Measurements from ENCODE around the gene INSR.
"Not testable (repeated sequence)": the region's sequence is repeated elsewhere in the genome, so short reads cannot be mapped to it uniquely, and the experiment has no call there.

The INSR gene

DNA sequence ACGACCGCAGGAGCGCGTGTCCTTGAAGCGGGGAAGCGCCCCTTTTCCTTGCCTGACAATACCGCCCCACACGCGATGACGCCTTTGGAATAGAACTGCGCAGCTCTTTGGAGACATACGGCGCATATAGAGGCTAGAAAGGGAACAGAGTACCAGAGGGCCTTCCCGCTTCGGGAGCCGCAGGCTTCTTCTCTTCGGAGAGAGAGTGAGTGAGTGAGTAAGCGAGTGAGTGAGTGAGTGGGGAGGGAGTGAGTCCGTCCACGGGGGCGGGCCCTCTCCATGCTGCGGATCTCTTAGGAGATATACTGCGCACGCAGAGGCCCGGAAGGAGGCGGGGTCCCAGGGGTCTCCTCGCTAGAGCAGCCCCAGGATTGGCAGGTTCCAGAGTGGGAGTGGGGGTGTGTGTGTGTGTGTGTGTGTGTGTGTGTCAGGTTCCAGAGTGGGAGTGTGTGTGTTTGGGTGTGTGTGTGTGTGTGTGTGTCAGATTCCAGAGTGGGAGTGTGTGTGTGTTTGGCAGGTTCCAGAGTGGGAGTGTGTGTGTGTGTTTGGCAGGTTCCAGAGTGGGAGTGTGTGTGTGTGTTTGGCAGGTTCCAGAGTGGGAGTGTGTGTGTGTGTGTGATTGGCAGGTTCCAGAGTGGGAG lies 97.0 kb downstream of the INSR start:
- peak; percentile 66 to 80 for DNase-seq (ENCODE audit: low read depth in 1 of 2, low spot score in 1 of 2)

DNA sequence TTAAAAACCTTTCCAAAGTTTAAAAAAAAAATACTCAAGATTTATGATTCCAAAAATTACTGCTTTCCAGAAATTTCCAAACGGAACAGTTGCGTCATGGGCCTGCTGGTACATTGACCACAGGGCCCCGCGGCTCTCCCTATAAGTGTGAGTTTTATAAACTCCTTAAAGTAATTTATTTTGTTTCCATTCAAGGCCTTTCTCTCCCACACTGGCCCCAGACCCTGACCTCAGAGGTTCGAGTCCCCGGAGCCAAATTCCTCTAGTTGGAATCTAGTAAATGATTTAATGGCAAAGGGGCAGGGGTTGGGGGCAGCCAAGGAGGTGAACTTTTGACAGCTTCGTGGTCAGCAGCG lies 97.5 kb downstream of the INSR start:
- DNase-seq (ENCODE audit: low read depth in 1 of 2, low spot score in 1 of 2), result no peak

DNA sequence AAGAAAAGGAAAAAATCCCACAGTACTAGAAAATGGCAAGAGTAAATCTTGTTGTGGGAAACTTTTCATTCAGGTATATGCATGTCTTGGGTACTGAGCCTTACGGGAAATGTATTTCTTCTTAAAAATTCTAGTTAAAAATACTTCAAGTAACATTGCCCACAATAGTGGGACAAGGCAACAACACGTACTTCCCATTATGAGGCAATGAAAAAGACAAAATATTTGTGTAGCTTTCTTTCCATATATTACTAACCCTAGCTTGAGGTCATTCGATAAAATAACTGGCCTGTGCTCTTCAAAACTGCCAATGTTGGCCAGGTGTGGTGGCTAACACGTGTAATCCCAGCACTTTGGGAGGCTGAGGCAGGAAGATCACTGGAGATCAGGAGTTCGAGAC lies 99.2 kb downstream of the INSR start:
- no peak for DNase-seq (ENCODE audit: low read depth in 1 of 2, low spot score in 1 of 2)

DNA sequence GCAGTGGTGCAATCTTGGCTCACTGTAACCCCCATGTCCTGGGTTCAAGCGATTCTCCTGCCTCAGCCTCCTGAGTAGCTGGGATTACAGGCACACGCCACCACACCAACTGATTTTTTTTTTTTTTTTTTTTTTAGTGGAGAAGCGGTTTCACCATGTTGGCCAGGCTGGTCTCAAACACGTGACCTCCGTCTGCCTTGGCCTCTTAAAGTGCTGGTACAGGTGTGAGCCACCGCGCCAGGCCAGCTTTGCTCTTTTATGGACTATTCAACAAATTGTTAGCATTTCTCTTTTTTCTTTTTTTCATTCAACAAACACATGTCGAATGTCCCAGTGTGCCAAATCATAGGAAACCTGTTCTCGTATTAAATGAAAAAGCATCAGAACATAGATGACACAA lies 99.6 kb downstream of the INSR start:
- DNase-seq (ENCODE audit: low read depth in 1 of 2, low spot score in 1 of 2), result no peak

DNA sequence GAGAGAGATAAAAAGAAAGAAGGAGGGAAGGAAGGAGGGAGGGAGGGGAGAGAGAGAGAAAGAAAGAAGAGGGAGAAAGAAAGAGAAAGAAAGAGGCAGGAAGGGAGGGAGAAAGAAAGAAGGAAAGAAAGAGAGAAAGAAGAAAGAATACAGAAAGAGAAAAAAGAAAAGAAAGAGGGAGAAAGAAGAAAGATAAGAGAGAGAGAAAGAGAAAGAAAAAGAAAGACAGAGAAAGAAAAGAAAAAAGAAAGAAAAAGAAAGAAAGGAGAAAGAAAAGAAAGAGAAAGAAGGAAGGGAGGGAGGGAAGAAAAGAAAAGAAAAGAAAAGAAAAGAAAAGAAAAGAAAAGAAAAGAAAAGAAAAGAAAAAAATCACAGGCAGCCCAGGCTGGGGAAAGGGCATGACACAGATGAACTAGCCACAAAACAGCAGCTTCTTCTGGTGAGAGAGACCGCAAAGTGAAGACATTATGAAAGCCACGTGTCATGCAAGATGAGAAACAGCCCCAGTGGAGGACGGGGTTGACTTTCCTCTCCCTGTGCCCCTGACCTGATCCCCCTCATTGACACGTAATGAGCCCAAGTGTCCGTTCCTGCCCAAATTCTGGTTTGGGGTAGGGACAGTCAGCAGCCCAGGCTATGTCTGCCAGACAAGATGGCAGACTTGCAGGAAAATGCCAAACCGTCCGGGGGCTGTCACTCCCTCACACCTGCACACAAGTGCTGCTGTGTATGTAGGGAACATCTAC lies 102.1 kb downstream of the INSR start:
- peak; percentile 6 for DNase-seq (ENCODE audit: low read depth in 1 of 2, low spot score in 1 of 2)

DNA sequence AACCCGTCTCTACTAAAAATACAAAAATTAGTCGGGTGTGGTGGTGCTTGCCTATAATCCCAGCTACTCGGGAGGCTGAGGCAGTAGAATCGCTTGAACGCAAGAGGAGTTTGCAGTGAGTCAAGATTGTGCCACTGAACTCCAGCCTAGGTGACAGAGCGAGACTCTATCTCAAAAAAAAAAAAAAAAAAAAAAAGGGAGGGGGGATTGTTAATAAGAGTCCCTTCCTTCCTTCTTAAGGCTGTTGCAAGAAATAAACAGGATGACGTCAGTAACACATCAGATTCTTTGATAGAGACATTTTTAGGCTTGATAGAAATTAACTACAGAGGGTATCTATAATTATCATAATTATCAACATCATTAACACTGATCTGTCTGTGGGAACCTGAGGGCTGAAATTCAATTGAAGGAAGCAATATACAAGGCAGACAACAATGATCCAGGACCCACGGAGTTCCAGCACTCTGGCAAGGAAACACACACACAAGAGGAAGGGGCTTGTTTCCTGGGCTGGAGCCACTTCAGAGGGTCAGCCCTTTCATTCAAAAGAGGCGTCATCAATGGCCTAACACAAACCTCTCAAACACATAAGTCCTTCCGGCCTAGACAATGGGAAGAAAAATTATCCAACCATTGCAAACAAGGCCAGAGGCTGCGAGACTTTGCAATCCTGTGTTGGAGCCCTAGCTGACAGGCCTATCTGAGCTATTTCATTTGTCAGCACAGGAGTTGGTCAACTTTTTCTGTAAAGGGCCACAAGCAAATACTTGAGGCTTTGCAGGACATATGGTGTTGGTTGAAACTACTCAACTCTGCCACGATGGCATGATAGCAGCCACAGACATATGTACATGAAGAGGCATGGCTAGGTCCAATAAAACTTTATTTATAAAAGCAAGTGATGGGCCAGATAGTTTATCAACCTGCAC lies 105.2 kb downstream of the INSR start:
- no peak for DNase-seq (ENCODE audit: low read depth in 1 of 2, low spot score in 1 of 2)

DNA sequence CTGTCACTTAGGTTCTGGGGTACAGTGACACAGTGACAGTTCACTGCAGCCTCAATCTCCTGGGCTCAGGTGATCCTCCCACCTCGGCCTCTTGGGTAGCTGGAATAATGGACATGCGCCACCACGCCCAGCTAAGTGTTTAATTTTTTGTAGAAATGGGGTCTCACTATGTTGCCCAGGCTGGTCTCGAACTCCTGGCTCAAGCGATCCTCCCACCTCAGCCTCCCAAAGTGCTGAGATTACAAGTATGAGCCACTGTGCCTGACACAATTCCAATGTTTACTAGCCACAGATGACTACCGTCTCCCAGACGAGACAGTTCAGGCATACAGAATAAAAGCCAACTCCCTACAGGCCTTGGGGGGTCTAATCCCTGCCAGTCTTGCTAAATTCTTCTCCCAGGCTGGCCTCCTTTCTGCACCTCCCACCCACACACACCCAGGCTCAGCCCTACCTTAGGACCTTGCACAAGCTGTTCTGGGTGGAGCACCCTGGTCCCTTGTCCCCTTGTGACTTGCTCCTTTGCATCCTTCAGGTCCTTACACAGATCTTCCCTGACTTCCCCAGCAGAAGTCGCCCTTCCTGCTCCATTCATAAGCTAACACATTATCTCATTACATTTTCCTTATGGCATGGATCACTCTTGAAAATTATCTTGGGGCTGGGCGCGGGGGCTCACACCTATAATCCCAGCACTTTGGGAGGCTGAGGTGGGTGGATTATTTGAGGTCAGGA lies 106.4 kb downstream of the INSR start:
- no peak for DNase-seq (ENCODE audit: low read depth in 1 of 2, low spot score in 1 of 2)

DNA sequence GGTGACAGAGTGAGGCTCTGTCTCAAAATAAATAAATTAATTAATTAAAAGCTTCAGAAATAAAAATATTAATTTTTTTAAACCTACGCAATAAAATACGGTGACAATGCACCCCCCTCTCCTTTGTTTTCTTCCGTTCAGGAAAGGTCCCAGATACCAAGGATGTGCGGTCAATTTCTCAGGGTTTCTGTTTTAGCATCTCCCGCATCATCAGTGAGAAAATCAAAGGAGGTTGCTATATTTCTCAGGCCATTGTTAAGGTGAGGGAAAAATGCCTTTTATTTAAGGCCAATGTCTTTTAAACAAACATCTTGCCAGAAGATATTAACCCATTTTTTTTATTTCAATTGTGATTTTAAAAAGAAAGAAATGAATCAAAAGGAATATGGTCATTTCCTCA lies 111.7 kb downstream of the INSR start:
- DNase-seq (ENCODE audit: low read depth in 1 of 2, low spot score in 1 of 2), result no peak

DNA sequence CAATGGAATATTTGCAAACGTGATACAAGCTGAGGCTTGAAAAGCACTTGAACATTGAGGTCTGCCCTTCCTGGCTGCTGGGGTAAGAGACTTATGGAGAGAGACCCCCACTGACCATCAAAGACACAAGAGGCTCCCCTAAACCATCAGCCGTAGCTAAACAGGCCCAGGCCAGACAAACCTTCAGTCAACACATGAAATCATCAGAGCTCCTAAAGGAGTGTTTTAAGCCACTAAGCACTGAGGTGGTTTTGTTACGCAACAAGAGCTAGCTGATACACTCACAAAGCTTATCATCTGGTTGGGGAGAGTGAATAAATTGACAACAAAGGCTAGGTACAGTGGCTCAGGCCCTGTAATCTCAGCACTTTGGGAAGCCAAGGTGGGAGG lies 114.3 kb downstream of the INSR start:
- no peak for DNase-seq (ENCODE audit: low read depth in 1 of 2, low spot score in 1 of 2)

DNA sequence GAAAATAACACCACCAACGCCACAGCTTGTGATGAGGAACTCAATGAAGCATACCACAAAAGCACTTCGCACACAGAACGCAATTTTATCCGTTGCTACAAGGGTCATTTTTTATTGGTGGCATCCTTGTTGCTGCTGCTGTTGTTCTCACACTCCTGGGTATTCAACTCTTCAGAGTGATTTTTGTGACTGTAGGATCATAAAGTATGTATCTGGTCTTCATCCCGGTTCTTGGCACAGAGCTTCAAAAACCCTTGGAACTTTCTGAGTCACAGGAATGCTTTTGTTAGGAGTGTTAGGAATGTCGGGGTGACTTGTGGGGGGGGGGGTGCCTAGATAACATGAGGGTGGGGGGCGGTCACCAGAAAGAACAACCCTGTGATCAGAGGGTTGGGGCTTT lies 116.3 kb downstream of the INSR start:
- DNase-seq (ENCODE audit: low read depth in 1 of 2, low spot score in 1 of 2), result no peak

DNA sequence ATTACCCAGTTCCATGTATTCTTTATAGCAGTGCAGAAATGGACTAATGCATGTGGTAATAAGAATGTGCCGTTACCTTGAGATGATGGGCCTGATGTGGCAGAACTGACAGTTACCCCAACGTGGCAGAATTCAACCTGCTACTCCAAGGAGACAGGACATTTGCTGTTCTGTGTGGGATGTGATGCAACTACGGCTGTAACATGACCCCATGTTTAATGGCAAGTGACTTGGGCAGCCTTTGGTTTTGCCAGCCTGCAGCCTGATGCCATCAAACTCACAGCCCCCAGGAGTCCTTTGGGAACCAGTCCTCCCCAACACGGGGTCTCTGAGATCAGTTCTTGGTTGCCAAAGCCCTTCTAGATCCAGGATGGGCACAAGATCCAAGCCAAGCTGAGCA lies 117.4 kb downstream of the INSR start:
- no peak for DNase-seq (ENCODE audit: low read depth in 1 of 2, low spot score in 1 of 2)

DNA sequence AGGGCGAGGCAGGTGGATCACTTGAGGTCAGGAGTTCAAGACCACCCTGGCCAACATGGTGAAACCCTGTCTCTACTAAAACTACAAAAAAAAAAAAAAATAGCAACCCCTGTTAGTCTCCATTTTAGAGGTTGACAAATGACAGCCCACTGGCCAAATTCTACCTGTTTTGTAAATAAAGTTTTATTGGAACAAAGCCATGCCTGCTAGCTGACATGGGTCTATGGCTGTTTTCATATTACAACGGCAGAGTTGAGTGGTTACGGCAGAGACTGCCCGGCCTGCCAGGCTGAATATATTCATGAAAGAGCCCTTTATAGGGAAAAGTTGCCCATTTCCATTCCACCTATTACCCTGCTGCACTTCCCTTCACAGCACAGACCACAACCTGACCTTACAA lies 121.4 kb downstream of the INSR start:
- DNase-seq (ENCODE audit: low read depth in 1 of 2, low spot score in 1 of 2), result no peak

DNA sequence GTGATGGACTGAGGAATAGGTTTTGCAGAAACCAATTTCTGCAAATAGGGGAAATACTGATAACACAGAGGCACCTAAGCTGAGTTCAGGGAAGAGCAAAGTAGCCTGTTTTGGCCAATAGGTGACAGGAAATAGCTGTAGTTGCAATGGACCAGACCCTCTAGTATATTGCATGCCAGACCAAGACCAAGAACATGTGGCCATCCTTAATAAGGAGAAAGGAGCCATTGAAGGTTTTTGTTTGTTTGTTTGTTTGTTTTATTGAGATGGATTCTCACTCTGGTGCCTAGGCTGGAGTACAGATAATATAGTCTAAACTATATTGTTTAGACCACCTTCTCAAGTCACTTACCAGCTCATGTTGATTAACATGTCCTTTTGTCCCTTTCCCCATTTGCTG lies 123.2 kb downstream of the INSR start:
- no peak for DNase-seq (ENCODE audit: low read depth in 1 of 2, low spot score in 1 of 2)

DNA sequence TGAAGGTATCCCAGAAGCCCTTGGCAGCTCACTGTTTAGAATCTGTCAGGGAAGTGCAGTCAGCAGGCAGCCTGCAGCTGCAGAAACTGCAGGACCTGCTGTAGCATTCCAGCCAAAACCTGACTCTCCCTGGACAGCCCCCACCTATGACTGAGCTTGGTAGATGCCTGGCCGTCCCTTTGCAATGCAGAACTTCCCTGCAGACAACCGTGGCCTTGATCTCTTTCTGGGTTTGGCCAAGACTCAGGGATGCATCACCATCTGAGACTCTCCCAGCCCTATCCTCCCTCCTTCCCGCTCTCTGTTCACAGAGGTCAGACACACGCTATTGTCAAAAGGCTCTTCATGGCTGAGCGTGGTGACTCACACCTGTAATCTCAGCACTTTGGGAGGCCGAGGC lies 125.3 kb downstream of the INSR start:
- no peak for DNase-seq (ENCODE audit: low read depth in 1 of 2, low spot score in 1 of 2)

DNA sequence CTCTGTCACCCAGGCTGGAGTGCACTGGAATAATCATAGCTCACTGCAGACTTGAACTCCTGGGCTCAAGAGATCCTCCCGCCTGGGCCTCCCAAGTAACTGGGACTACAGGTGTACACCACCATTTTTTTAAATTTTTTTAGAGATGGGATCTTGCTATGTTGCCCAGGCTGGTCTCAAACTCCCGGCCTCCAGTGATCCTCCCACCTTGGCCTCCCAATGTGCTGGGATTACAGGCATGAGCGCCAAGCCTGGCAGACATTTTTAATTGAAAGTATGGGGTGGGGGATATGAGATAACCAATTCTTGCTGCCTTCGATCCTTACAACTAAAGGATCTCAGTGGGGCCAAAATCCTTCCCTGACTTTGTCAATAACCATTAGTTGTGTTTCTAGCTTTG lies 132.9 kb downstream of the INSR start:
- DNase-seq (ENCODE audit: low read depth in 1 of 2, low spot score in 1 of 2), result no peak

DNA sequence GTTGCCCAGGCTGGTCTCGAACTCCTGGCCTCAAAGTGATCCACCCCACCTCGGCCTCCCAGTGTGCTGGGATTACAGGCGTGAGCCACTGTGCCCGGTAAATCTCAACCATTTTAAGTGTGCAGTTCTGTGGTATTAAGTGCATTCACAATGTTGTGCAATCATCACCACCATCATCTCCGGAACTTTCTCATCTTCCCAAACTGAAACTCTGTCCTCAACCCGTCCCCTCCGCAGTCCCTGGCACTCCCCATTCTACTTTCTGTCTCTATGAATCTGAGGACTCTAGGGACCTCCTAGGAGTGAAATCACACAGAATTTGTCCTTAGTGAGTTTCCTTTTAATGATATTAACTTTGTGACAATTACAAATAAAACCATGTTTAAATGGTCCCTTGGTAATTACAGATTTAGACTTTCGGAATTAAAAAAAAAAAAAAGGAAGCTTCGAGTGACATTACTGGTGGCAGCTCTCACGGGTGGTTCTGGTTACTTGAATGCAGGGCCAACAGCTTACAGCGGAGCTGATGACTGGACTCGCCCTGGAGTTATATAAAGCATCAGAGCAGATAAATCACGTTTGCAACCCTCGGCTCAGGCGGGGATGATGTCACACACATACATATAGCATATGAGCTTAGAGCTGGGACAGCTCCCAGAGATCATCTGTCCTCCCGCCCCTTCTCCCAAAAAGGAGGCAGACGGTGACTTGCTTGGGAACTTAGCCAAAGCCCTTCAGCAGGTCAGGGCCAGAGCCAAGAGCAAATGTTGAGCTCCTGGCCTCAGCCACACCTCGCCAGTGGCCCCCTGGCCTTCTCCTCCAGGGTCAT lies 134.9 kb downstream of the INSR start:
- DNase-seq (ENCODE audit: low read depth in 1 of 2, low spot score in 1 of 2), result no peak

DNA sequence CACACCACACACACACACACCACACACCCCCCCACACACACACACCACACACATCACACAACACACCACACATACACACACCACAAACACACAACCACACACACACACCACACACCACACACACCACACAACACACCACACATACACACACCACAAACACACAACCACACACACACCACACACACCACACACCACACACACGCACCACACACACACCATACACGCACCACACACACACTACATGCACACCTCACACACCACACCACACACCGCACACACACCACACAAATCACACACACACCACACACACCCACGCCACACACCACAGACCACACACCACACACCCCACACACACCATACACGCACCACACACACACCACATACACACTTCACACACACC lies 141.2 kb downstream of the INSR start:
- DNase-seq (ENCODE audit: low read depth in 1 of 2, low spot score in 1 of 2), result no peak

DNA sequence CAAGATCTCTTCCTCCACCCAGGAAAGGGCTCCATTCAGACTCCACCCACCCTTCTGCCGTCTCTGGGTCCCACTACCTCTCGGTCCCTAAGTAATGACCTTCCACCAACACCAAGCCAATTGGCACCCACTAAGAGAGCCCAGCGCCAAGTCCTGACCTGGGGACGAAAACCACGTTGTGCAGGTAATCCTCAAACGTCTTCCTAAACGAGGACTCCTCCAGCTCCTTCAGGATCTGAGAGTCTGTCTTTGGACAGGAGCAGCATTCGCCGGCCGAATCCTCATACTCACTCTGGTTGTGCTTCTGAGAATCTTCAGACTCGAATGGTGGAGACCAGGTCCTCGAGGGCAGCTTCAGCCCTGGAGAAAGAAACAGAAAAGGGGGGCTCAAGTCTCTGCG lies 141.6 kb downstream of the INSR start:
- DNase-seq (ENCODE audit: low read depth in 1 of 2, low spot score in 1 of 2), result no peak

DNA sequence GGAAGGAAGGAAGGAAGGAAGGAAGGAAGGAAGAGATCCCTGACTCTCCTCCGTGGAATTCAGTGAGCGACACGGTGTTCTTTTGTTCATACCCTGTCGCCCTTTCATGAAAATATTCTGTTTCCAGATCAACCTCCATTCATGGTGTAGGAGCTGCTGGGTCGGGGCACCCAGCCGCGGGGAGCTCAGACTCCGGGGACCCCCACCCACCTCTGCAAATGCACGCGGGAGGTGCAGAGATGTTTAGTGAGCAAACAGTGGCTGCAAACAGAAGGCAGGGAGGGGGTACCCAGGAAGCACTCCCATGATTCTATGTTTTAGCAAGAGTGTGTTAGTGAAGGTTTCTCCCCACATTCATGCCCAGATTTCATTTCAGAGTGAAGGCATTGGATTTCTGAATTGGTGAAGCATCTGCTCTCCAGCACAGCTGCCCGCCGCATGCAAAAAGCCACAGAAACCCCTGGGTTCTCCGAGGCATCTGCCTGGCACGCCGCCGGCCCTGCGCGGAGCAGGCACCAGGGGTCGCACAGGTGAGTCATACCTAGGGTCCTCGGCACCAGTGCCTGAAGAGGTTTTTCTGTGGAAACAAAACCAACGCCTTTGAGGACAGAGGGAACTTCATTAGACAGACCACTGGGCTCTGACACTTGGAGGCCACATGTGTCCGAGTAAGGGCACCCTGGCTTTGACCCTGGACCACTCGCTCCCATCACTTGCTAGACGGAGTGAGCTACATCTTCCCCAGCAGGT lies 144.1 kb downstream of the INSR start:
- DNase-seq (ENCODE audit: low read depth in 1 of 2, low spot score in 1 of 2), result no peak

DNA sequence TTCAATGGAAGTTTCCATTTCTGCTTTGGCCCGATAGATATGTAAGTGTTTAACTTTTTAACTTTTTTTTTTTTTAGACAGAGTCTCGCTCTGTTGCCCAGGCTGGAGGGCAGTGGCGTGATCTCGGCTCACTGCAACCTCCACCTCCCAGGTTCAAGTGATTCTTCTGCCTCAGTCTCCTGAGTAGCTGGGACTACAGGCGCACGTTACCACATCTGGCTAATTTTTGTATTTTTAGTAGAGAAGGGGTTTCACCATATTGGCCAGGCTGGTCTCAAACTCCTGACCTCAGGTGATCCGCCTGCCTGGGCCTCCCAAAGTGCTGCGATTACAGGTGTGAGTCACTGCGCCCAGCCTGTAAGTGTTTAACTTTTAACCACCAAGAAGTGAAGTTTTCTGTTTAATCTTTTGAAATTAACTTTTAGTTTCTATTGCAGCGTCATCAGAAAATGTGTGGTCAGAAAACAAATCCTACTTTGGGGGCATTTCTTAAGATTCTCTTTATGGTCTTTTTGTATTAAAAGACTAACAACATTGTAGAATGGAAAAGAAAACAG lies 147.0 kb downstream of the INSR start:
- DNase-seq (ENCODE audit: low read depth in 1 of 2, low spot score in 1 of 2), result not testable (repeated sequence)

Measured in activated T-helper 1 cell treated with anti-CD3 and anti-CD28 coated beads, Interleukin-2, amount 50 U/mL, for 16 hours (primary cell).